Mammary microvascular endothelial cell (primary cell): Measurements from ENCODE around the gene GALR3. TPM values are rescaled to one million over a fixed set of nuclear protein-coding genes. Genes with fewer than 3 reads are reported as not detected.

ENCODE experiments used
- total RNA-seq: library from RNA; depleted of rRNA; stranded (reverse); fragments of >200 nt; gene quantifications from 2 replicates; pipeline ENCODE4 v1.2.3, GENCODE V29; 2015

The GALR3 gene
- total RNA-seq = not detected in 2 replicates

GRCh38 chr22:37823134-37823985 is at the start of gene GALR3:
Gene GALR3 (plus strand): TSS chr22:37823382. CDS start chr22:37823407, 25 bp downstream.

GRCh38 chr22:37807410-37808293 is 15.5 kb upstream of the GALR3 start, which contains the start of gene GCAT:
Gene GCAT (plus strand): TSS chr22:37807934. CDS start chr22:37807968, 34 bp downstream.

GRCh38 chr22:37849089-37849751 is 26.0 kb downstream of the GALR3 start, which contains the start of gene EIF3L:
Gene EIF3L (plus strand): TSS chr22:37849419. CDS start chr22:37849450, 31 bp downstream.

Other genes starting within 250 kb of the GALR3 start
- gene LGALS2, start 243.3 kb upstream of the GALR3 start, total RNA-seq = not detected in 2 replicates
- 34.7 and 37.1 TPM in 2 replicates for gene GGA1, start 214.5 kb upstream of the GALR3 start, total RNA-seq
- gene SH3BP1, start 183.7 kb upstream of the GALR3 start, total RNA-seq = 0.59 and 0.93 TPM in 2 replicates
- 12.6 and 12.8 TPM in 2 replicates for gene PDXP, start 164.7 kb upstream of the GALR3 start, total RNA-seq
- 9,481 and 10,312 TPM in 2 replicates for gene LGALS1, start 147.7 kb upstream of the GALR3 start, total RNA-seq
- 48.0 and 60.5 TPM in 2 replicates for gene NOL12, start 137.0 kb upstream of the GALR3 start, total RNA-seq
- gene TRIOBP, start 126.3 kb upstream of the GALR3 start, total RNA-seq = 160 and 164 TPM in 2 replicates
- 21.4 and 25.4 TPM in 2 replicates for gene GCAT, start 15.4 kb upstream of the GALR3 start, total RNA-seq
- gene ANKRD54, start 21.0 kb downstream of the GALR3 start, total RNA-seq = 53.6 and 56.5 TPM in 2 replicates
- 325 and 326 TPM in 2 replicates for gene EIF3L, start 26.0 kb downstream of the GALR3 start, total RNA-seq
- 58.0 and 62.5 TPM in 2 replicates for gene MICALL1, start 82.9 kb downstream of the GALR3 start, total RNA-seq
- 0.44 TPM in 1 of 2 replicates, not detected in the other for gene C22orf23, start 130.2 kb downstream of the GALR3 start, total RNA-seq
- 107 and 108 TPM in 2 replicates for gene POLR2F, start 130.3 kb downstream of the GALR3 start, total RNA-seq
- gene SOX10, start 161.2 kb downstream of the GALR3 start, total RNA-seq = not detected in 2 replicates
- 12.8 and 17.2 TPM in 2 replicates for gene PICK1, start 234.0 kb downstream of the GALR3 start, total RNA-seq